WTC11 (cell line): ENCODE measurements around the gene ACAD8. TPM values are rescaled to one million over a fixed set of nuclear protein-coding genes. Genes with fewer than 3 reads are reported as not detected.

ENCODE experiments used
- ATF1 ChIP-seq: sonication (generic); formaldehyde crosslinking; IDR thresholded peaks from 2 replicates; pipeline ENCODE4 v1.8.1; 2023; ENCODE audit warnings: mild to moderate bottlenecking, moderate library complexity, missing genetic modification reagents
- ATF2 ChIP-seq: sonication (generic); formaldehyde crosslinking; IDR thresholded peaks from 2 replicates; pipeline ENCODE4 v1.8.1; 2022; ENCODE audit warnings: low read depth, missing genetic modification reagents, borderline replicate concordance
- CTCF ChIP-seq: fragments of 200-600 bp; IDR thresholded peaks from 2 replicates; pipeline ENCODE4 v1.8.0; 2022; ENCODE audit warnings: antibody characterized with exemption
- E2F5 ChIP-seq: sonication (generic); formaldehyde crosslinking; IDR thresholded peaks from 2 replicates; pipeline ENCODE4 v1.8.1; 2022; ENCODE audit warnings: mild to moderate bottlenecking, moderate library complexity, missing genetic modification reagents
- ESRRA ChIP-seq: sonication (generic); formaldehyde crosslinking; IDR thresholded peaks from 2 replicates; pipeline ENCODE4 v1.8.1; 2022; ENCODE audit warnings: mild to moderate bottlenecking, missing genetic modification reagents, borderline replicate concordance
- FOXK1 ChIP-seq: sonication (generic); formaldehyde crosslinking; IDR thresholded peaks from 2 replicates; pipeline ENCODE4 v1.8.0; 2022; ENCODE audit warnings: mild to moderate bottlenecking, moderate library complexity, missing genetic modification reagents
- GABPB1 ChIP-seq: sonication (generic); formaldehyde crosslinking; IDR thresholded peaks from 2 replicates; pipeline ENCODE4 v1.8.1; 2023; ENCODE audit warnings: mild to moderate bottlenecking, missing genetic modification reagents
- HMGA2 ChIP-seq: fragments of 250-450 bp; sonication (Bioruptor Pico); IDR thresholded peaks from 2 replicates; pipeline ENCODE4 v1.4.0; 2021; ENCODE audit warnings: mild to moderate bottlenecking, moderate library complexity
- HMGXB4 ChIP-seq: sonication (generic); formaldehyde crosslinking; IDR thresholded peaks from 2 replicates; pipeline ENCODE4 v1.8.1; 2023; ENCODE audit warnings: mild to moderate bottlenecking, moderate library complexity, missing genetic modification reagents
- JAZF1 ChIP-seq: fragments of 250-450 bp; sonication (Bioruptor Pico); IDR thresholded peaks from 2 replicates; pipeline ENCODE4 v1.9.0; 2021; ENCODE audit warnings: moderate library complexity, mild to moderate bottlenecking, inconsistent platforms
- MXD4 ChIP-seq: fragments of 250-450 bp; sonication (Bioruptor Pico); IDR thresholded peaks from 2 replicates; pipeline ENCODE4 v1.8.0; 2021; ENCODE audit warnings: mild to moderate bottlenecking, moderate library complexity, borderline replicate concordance
- MYBL2 ChIP-seq: sonication (generic); formaldehyde crosslinking; IDR thresholded peaks from 2 replicates; pipeline ENCODE4 v1.8.1; 2023; ENCODE audit warnings: mild to moderate bottlenecking, moderate library complexity, missing genetic modification reagents
- NFYB ChIP-seq: sonication (generic); formaldehyde crosslinking; conservative IDR thresholded peaks from 2 replicates; pipeline ENCODE4 v1.8.0; 2022; ENCODE audit warnings: low read depth, missing genetic modification reagents
- NR3C1 ChIP-seq: sonication (generic); formaldehyde crosslinking; conservative IDR thresholded peaks from 2 replicates; pipeline ENCODE4 v1.8.1; 2023; ENCODE audit warnings: low read depth, mild to moderate bottlenecking, missing genetic modification reagents
- OVOL2 ChIP-seq: fragments of 250-450 bp; sonication (Bioruptor Pico); IDR thresholded peaks from 2 replicates; pipeline ENCODE4 v1.9.0; 2021; ENCODE audit warnings: mild to moderate bottlenecking, borderline replicate concordance
- RORB ChIP-seq: fragments of 250-450 bp; sonication (Bioruptor Pico); IDR thresholded peaks from 2 replicates; pipeline ENCODE4 v1.9.0; 2021; ENCODE audit warnings: mild to moderate bottlenecking
- SMAD3 ChIP-seq: sonication (generic); formaldehyde crosslinking; IDR thresholded peaks from 2 replicates; pipeline ENCODE4 v1.8.0; 2022; ENCODE audit warnings: missing genetic modification reagents, mild to moderate bottlenecking, borderline replicate concordance
- TCF7 ChIP-seq: sonication (generic); formaldehyde crosslinking; IDR thresholded peaks from 2 replicates; pipeline ENCODE4 v1.8.0; 2022; ENCODE audit warnings: mild to moderate bottlenecking, low read depth, missing genetic modification reagents, moderate library complexity
- TEAD1 ChIP-seq: sonication (generic); formaldehyde crosslinking; IDR thresholded peaks from 2 replicates; pipeline ENCODE4 v1.8.0; 2022; ENCODE audit warnings: mild to moderate bottlenecking, missing genetic modification reagents
- USF1 ChIP-seq: sonication (generic); formaldehyde crosslinking; IDR thresholded peaks from 2 replicates; pipeline ENCODE4 v1.8.0; 2022; ENCODE audit warnings: mild to moderate bottlenecking, missing genetic modification reagents
- ZNF138 ChIP-seq: sonication (generic); formaldehyde crosslinking; conservative IDR thresholded peaks from 2 replicates; pipeline ENCODE4 v1.8.1; 2022; ENCODE audit warnings: mild to moderate bottlenecking, moderate library complexity, missing genetic modification reagents
- ZNF281 ChIP-seq: sonication (generic); formaldehyde crosslinking; IDR thresholded peaks from 2 replicates; pipeline ENCODE4 v1.8.0; 2023; ENCODE audit warnings: mild to moderate bottlenecking, missing genetic modification reagents
- ZNF317 ChIP-seq: sonication (generic); formaldehyde crosslinking; IDR thresholded peaks from 2 replicates; pipeline ENCODE4 v1.8.1; 2023; ENCODE audit warnings: low read depth, mild to moderate bottlenecking, moderate library complexity, missing genetic modification reagents, borderline replicate concordance
- ZNF396 ChIP-seq: fragments of 250-450 bp; sonication (Bioruptor Pico); IDR thresholded peaks from 2 replicates; pipeline ENCODE4 v1.8.0; 2021; ENCODE audit warnings: mild to moderate bottlenecking, moderate library complexity, borderline replicate concordance
- total RNA-seq: library from RNA; stranded (reverse); gene quantifications from 3 replicates; pipeline ENCODE4 v1.2.3, GENCODE V29; 2021
- TF ChIP-seq, protein P1 (sequence below): fragments of 250-450 bp; sonication (Bioruptor Pico); IDR thresholded peaks from 2 replicates; pipeline ENCODE4 v1.9.0; 2021; ENCODE audit warnings: mild to moderate bottlenecking
- TF ChIP-seq, protein P2 (sequence below): fragments of 250-450 bp; sonication (Bioruptor Pico); IDR thresholded peaks from 2 replicates; pipeline ENCODE4 v2.1.2; 2022; ENCODE audit warnings: mild to moderate bottlenecking, moderate library complexity
- TF ChIP-seq, protein P3 (sequence below): sonication (generic); formaldehyde crosslinking; IDR thresholded peaks from 2 replicates; pipeline ENCODE4 v1.8.1; 2023; ENCODE audit warnings: mild to moderate bottlenecking, missing genetic modification reagents, moderate library complexity

ACAD8 gene
- total RNA-seq, 1 experiment from 2014 or later: 55.2 TPM

DNA sequence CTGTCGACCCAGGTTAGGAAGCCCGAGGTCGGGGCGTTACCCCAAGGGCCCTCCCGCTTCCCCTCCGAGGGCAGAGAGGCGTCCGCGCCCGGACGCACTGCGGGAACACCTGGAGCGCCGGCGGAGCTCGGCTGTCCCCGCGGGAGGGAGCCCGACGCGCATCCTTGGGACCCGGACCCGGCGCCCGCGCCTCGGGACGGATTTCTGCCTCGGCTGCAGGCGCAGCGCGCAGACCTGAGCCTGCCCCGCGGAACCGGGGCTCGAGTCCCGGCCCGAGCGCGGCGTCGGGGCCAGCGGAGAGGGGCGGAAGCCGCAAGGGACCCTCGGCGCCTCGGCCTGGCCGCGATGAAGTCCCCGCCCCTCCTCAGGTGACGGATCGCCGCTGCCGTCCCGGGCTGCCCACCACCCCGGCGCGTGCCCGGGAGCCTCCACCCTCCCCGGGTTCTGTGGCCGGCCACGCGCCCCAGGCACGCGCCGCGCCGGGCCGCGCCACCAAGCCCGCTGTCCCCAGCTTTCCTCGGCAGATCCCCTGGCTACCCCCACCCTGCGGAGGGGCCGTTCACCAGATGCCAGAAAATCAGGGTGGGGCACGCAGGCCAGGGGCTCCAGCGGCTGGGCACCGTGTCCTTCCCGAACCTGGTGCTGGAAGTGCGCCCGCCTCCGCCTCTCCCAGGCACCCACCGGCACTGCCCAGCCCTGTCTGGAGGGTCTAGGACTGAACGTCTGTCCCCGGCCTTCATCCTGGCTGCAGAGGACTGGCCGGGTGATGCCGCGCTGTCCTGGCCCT lies 23.2 kb downstream of the ACAD8 start (continued):
- TF ChIP-seq HMGXB4 (CRISPR knock-in tag): peak; percentile 69
- TF ChIP-seq FOXK1: peak; percentile 59; the same call in 1 of the 2 replicates
- peak; percentile 42; the same call in 1 of the 2 replicates for TF ChIP-seq USF1 (CRISPR knock-in tag)
- TF ChIP-seq ZNF396: no peak
- no peak for TF ChIP-seq ATF2
- TF ChIP-seq HMGA2 (CRISPR knock-in tag): no peak
- 0 out of 2 replicates have a peak, but pooled peaks have one; percentile 11 for TF ChIP-seq ATF1 (CRISPR knock-in tag)
- TF ChIP-seq CTCF: no peak
- no peak; the same call in 1 of the 2 replicates for TF ChIP-seq TEAD1 (CRISPR knock-in tag)
- no peak for TF ChIP-seq SMAD3 (CRISPR knock-in tag)
- TF ChIP-seq GABPB1 (CRISPR knock-in tag): no peak
- TF ChIP-seq, protein P1, sequence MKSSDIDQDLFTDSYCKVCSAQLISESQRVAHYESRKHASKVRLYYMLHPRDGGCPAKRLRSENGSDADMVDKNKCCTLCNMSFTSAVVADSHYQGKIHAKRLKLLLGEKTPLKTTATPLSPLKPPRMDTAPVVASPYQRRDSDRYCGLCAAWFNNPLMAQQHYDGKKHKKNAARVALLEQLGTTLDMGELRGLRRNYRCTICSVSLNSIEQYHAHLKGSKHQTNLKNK: no peak
- no peak for TF ChIP-seq MYBL2 (CRISPR knock-in tag)
- no peak for TF ChIP-seq RORB (CRISPR knock-in tag)
- no peak for TF ChIP-seq OVOL2 (CRISPR knock-in tag)
- TF ChIP-seq ZNF138 (CRISPR knock-in tag): no peak
- TF ChIP-seq, protein P2, sequence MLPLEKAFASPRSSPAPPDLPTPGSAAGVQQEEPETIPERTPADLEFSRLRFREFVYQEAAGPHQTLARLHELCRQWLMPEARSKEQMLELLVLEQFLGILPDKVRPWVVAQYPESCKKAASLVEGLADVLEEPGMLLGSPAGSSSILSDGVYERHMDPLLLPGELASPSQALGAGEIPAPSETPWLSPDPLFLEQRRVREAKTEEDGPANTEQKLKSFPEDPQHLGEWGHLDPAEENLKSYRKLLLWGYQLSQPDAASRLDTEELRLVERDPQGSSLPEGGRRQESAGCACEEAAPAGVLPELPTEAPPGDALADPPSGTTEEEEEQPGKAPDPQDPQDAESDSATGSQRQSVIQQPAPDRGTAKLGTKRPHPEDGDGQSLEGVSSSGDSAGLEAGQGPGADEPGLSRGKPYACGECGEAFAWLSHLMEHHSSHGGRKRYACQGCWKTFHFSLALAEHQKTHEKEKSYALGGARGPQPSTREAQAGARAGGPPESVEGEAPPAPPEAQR (CRISPR knock-in tag): no peak
- TF ChIP-seq ZNF317 (CRISPR knock-in tag): no peak
- no peak for TF ChIP-seq TCF7
- no peak for TF ChIP-seq JAZF1
- no peak for TF ChIP-seq MXD4
- no peak for TF ChIP-seq NFYB
- peak; percentile 72; the same call in 1 of the 2 replicates for TF ChIP-seq E2F5 (CRISPR knock-in tag)
- TF ChIP-seq ESRRA (CRISPR knock-in tag): no peak
- no peak for TF ChIP-seq ZNF281
- TF ChIP-seq, protein P3, sequence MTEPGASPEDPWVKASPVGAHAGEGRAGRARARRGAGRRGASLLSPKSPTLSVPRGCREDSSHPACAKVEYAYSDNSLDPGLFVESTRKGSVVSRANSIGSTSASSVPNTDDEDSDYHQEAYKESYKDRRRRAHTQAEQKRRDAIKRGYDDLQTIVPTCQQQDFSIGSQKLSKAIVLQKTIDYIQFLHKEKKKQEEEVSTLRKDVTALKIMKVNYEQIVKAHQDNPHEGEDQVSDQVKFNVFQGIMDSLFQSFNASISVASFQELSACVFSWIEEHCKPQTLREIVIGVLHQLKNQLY (CRISPR knock-in tag): no peak
- no peak for TF ChIP-seq NR3C1 (CRISPR knock-in tag)
